LHCN-M2 (cell line): ENCODE measurements around the gene FUCA1. TPM values are rescaled to one million over a fixed set of nuclear protein-coding genes. Genes with fewer than 3 reads are reported as not detected.
"Not testable (repeated sequence)": the region's sequence is repeated elsewhere in the genome, so short reads cannot be mapped to it uniquely, and the experiment has no call there.

Source experiments
- DNase-seq: peaks from one replicate; pipeline ENCODE4 v3.0.0-alpha.2; 2012; ENCODE audit warnings: low read depth
- total RNA-seq: library from RNA; depleted of rRNA; stranded (reverse); fragments of >200 nt; gene quantifications from 2 replicates; pipeline ENCODE4 v1.2.3, GENCODE V29; 2014

FUCA1 gene
- total RNA-seq, 1 experiment from 2014 or later: 17.7 TPM

DNA sequence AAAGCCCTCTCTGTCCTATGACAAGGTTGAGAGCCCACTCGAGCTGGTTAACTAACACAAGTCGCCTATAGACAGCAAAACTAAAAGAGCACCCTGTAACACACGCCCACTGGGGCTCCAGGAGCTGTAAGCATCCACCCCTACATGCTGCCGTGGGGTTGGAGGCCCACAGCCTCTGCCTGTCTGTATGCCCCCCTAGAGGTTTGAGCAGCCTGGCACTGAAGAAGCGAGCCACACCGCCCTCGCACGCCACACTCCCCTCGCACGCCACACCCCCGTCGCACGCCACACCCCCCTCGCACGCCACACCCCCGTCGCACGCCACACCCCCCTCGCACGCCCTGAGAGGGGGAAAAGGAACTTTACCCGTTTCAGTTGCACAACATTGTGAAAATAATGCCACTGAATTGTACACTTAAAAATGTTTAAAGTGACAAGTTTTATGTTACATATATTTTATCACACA is 29.7 kb downstream of the FUCA1 start:
- peak; percentile 45 for DNase-seq

- no peak for DNase-seq
Observed at GRCh38 chr1:23837908-23838307, 30.2 kb downstream of the FUCA1 start.

GRCh38 chr1:23836037-23836436 is 32.1 kb downstream of the FUCA1 start:
- DNase-seq: no peak

DNA sequence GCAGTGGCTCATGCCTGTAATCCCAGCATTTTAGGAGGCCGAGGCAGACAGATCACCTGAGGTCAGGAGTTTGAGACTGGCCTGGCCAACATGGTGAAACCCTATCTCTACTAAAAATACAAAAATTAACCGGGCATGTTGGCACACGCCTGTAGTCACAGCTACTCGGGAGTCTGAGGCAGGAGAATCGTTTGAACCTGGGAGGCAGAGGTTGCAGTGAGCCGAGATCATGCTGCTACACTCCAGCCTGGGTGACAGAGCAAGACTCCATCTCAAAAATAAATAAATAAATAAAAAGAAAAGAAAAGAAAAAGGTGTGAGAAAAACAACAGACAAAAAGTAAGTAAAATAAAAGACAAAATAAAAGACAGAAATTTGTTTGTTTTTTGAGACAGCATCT is 33.9 kb downstream of the FUCA1 start:
- not testable (repeated sequence) for DNase-seq

DNA sequence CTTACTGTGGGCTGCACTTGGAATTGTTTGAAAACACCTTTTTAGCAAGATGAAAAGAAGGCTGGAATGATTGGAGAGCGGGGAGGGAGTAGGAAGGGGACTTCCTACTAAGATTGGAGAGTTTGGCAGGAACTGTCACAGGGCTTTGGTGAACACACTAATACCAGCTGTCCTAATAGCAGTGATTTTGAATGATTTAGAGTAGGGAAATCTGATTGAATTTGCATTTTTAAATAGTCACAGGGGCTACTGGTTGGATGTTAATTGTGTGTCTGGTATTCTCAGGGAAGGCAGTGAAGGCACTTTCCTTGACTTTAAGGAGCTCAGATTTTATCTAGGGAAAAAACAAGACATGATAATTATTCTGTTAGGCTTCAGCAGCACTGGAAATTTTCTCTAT is 40.4 kb downstream of the FUCA1 start:
- no peak for DNase-seq

GRCh38 chr1:23826590-23826989 is 41.5 kb downstream of the FUCA1 start:
- not testable (repeated sequence) for DNase-seq

DNA sequence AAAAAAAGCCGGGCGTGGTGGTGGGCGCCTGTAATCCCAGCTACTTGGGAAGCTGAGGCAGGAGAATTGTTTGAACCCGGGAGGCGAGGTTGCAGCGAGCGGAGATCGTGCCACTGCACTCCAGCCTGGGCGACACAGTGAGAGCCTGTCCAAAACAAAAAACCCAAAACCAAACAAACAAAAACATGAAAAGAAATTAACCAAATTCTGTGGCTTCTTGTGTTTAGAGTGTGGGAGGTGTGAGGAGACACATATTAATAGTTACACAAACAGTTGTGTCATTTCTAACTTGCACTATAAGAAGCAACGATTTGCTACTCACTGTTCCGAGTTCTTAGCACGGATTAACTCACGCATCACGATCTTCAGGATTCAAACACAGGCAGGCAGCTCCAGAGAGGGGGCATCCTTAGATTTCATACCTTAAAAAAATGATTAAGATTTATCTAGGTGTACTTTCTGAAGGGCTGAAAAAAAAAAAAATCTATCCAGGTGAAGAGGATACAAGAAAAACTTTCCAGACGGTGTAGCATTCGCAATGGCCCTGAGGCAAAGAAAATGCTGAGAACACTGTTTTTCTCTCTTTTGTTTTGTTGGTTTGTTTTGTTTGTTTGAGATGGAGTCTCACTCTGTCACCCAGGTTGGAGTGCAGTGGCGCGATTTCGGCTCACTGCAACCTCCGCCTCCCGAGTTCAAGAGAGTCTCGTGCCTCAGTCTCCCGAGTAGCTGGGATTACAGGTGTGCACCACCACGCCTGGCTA is 42.1 kb downstream of the FUCA1 start:
- no peak for DNase-seq

DNA sequence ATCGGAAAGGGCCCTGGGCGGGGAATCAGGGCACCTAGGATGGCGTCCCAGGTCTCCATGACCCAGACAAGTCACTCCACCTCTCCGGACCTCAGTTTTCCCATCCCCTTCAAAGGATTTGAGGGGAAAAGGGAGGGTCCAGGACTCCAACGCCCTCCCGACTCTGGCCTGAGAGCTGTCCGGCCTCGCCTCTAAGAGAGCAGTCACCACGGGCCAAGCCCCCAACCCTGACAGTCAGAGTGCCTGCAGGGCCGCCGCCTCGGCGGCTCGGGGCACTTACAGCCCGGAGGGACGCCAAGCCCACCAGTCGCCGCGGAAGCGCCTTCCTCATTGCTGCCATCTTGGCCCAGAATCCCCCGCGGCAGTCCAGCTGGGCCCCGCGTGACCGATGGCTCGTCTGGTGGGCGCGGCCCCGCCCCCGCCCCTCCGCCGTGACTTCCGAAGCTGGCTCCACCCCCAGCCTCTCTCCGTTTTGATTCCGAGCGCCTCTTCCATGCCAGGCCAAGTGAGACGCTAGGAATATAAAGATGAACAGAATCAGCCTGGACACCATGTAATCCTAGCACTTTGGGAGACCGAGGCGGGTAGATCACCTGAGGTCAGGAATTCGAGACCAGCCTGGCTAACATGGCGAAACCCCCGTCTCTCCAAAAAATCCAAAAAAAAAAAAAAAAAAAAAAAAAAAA is 42.9 kb downstream of the FUCA1 start, which contains the start of gene HMGCL:
Gene HMGCL (minus strand): TSS at position 354 of the 686 bp plus-strand sequence. CDS start 14 bp downstream, at position 340.
- peak; percentile 82 for DNase-seq

DNA sequence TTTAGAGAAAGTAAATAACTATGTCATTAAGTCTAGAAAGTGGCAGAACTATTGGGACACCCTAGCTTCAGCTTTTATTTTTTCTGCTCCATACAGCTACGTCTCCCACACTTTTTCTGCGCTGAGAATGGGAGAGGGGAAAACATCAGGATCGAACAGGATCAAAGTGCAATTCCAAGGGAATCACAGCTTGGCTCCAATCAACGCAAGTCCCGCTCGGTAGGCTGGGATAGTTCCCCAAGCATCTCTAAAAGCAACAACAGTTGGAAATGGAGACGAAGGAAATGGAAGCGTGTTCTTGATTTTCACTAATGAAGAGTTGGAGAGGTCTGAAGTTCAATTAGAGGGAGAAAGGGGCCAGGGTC is 43.4 kb downstream of the FUCA1 start:
- no peak for DNase-seq

DNA sequence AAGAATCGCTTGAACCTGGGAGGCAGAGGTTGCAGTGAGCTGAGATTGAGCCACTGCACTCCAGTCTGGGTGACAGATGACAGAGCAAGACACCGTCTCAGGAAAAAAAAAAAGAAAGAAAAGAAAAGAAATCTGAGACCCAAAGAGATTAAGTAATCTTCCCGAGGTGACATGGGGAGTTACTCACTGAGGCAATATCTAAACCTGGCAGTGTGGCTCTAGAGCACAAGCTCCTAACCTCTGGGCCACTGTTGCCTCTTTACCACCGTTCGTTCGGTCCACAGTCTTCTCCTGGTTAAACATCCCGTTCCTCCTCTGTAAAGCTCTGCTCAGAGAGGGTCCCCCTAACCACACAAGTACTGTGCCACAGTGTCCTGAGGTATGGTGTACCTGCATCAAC is 44.3 kb downstream of the FUCA1 start:
- DNase-seq: no peak

DNA sequence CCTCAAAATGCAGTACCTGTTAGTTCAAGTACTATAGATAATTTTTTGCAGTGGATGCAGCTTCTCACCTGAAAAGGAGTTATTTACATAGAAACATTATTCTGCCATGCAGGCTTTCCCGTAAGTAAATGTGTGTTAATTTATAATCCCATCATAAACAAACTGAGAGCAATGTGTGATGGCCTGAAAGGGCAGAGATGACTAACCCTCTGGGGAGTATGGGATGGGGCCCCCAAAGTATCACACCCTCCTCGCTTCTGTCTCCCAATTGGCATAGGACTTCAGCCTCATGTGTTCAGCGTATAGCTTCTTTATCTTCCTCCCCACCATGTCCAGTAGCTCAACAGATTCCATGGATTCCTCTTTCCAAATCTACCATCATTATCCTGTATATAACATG is 50.5 kb downstream of the FUCA1 start:
- no peak for DNase-seq

- no peak for DNase-seq
Observed at GRCh38 chr1:23816906-23817305, 51.2 kb downstream of the FUCA1 start.

- DNase-seq: no peak
Observed at GRCh38 chr1:23816361-23816760, 51.7 kb downstream of the FUCA1 start.

GRCh38 chr1:23814016-23814415 is 54.1 kb downstream of the FUCA1 start:
- DNase-seq: no peak

DNA sequence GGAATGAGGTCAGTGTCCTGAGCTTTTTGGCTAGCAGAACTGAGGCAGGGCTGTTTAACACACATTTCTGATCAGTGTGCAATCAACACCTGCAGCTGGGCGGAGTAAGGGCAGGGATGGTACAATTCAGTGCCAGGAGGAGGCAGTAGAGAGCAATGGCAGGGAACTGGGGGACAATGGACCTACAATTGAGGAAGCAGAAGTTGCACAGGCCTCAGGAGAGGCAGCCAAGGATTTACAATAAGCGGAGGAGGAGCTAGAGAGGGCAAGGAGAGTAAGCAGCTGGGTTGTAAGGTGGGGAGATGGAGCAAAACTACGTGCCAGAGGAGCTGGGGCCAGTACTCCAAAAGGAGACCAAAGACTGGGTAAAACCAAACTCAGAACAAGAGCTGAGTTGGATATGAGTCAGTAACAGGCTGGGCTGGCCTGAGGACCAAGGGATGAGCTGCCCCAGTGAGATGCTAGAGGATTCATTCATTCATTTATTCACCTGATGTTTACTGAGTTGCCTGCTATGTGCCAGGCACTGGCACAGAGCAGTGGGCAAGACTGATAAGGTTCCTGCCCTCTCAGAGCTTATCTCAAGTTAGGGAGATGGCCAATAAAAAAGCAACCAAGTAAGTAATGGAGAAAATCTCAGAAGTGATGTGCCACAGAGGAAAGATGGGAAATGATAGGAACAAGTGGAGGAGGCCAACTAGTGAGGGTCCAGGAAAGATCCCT is 57.1 kb downstream of the FUCA1 start:
- DNase-seq: no peak

- peak; percentile 67 for DNase-seq
Observed at GRCh38 chr1:23809751-23810171, 58.3 kb downstream of the FUCA1 start.

GRCh38 chr1:23807453-23807852 is 60.6 kb downstream of the FUCA1 start:
- DNase-seq: no peak

DNA sequence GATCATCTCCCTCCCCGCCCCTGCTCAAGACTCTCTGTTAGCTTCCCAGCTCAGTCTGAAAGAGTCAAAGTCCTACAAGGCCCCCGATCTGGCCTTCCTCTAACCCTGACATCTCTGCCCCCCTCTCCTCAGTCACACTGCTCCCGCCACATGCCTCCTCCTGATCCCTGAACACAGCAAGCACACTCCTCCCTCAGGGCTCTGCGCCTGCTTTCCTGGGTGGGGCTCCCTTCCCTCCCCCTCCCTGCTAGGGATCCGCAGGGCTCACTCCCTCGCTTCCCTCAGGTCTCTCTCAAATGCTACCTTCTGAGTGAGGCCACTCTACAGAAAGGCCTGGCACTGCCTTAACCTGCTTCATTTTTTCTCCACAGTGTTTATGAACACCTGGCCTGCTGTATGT is 61.8 kb downstream of the FUCA1 start:
- no peak for DNase-seq

GRCh38 chr1:23805025-23805424 is 63.1 kb downstream of the FUCA1 start:
- DNase-seq: no peak

DNA sequence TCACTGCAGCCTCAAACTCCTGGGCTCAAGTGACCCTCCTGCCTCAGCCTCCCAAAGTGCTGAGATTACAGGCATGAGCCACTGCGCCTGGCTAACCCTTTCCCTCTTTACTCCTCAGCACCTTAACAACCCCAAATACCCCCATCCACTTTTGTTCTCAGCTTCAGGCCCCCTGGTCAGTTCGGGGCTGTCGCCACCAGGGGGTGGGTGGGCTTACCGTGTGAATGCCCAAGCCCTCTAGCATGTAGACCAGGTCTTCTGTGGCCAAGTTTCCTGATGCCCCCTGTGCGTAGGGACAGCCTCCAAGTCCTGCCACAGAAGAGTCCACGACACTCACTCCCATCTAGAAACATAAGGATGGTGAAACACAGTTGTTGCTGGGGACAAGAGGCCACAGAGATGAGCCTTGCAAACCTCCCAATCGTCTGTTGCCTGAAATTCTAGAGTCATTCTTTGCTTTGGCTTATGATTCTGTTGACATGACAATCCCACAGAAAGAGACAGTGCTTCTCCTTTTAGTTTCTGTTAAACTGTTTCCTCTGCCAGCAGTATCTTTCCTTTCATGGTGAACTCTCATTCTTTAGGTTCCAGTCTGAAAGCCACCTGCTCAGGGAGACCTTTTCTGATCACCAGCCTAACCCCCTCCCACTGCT is 63.8 kb downstream of the FUCA1 start:
- no peak for DNase-seq

DNA sequence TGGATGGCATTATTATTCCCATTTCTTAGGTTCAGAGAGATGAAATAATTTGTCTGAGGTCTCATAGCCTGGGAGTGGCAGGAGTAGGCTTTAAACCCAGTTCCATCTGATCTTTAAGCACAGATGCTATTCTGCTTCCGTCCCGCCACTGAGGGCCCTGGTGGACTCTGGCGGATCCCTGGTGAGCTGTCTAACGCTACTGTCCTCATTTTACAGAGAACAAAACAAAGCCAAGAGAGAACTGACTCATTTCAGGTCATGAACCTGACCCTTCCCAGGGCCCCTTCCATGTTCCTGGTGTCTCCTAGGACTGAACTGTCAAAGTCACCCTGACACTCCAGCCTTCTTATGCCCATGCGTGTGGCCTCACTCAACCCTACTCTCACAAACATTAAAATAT is 64.4 kb downstream of the FUCA1 start:
- DNase-seq: no peak
